Esophagus mucosa (tissue), 1 donor: ENCODE measurements around the gene CCNJL. TPM values are rescaled to one million over a fixed set of nuclear protein-coding genes. Genes with fewer than 3 reads are reported as not detected.

ENCODE experiments used
- ATAC-seq: fragments of 200-7000 bp; cut with Tn5 transposase; one replicate; pipeline ENCODE4 v1.9.1; 2020
- total RNA-seq: library from RNA; stranded (reverse); gene quantifications from one replicate; pipeline ENCODE4 v1.2.4, GENCODE V29; 2023
- donor health status: DM: yes; HTN: yes; CAD: no.

CCNJL gene
- total RNA-seq, 1 donor from 2014 or later = 2.6 TPM

- ATAC-seq = no peak
Measured at GRCh38 chr5:160221082-160221481, 91.3 kb downstream of the CCNJL start.

GRCh38 chr5:160219356-160219755 lies 93.0 kb downstream of the CCNJL start:
- ATAC-seq = no peak

DNA sequence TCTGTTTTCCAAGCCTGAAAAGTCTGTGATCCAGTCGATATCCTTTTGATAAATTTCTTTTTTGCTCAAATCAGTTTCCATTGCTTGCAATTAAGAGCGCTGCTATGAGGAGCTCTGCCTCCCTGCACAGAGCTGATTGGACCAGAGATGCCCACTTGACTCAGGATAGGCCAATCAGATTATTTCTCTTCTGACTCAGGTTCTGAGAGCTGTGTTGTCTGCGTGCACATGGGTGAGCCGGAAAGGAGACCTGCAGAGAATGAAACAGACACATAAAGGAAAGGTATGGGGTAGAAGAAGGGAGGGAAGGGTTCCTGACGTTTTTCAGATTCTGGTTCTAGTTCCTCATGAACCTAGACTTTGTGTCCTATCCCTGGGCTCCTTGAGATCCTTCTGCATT lies 98.8 kb downstream of the CCNJL start:
- ATAC-seq = no peak

DNA sequence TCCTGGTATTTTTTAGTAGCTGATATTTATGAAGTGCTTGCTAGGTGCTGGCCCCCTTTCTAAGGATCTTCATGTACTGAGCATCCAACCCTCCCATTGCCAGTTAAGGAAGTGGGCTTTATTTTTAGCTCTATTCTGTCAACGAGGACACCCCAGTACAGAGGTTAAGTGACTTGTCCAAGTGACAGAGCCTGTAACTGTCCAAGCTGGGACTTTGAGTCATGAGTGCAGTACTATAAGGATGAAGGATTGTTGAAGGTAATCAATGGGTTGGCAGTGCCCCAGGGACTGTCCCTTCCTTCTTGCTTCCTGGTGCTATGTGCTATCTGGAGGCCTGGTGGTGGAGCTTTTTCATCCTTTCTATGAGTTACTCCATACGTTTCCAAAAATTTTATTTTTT lies 101.0 kb downstream of the CCNJL start:
- ATAC-seq = no peak

DNA sequence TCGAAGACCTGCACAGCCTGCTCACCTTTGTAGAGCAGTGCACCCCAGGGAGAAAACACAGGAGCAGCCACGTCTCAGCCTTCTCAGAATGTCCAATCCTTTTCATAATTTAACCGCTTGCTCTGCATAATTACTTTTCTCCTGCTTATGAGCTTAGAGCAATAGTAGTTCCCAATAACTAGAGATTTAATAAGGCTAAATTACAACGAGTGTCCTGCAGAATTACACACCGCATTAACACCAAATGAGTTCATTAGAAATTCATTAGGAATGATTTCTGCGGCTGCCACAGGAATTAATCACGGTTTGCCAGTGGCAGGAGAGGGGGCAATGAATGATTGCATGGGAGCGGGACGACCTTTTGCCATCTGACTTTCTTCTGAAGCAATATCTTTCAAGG lies 101.8 kb downstream of the CCNJL start:
- no peak for ATAC-seq

DNA sequence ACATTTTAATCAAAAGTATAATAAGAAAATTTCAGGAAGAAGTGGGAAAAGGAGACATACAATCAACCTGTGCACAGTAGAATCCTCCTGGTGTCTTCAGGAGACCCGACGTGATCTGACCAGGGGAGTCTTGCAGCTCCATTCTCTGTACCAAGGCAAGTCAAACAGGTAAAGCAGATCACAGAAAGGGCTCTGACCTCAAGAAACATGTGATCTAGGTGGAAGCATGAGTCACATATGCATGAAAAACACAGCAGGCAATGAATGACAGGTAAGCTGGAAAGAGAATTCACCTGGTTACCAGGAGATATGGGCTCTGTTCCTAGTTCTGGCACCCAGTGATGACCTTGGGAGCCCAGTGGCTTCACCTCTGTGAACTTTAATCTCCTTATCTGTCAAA lies 102.4 kb downstream of the CCNJL start:
- ATAC-seq = peak; percentile 97

- no peak for ATAC-seq
Measured at GRCh38 chr5:160207061-160207460, 105.3 kb downstream of the CCNJL start.

Other genes starting within 250 kb of the CCNJL start
- 9.6 TPM for gene PWWP2A, start 193.1 kb downstream of the CCNJL start, total RNA-seq
- 3.1 TPM for gene FABP6, start 83.1 kb downstream of the CCNJL start, total RNA-seq
- 0.20 TPM for gene C1QTNF2, start 58.1 kb upstream of the CCNJL start, total RNA-seq
- gene FAM200C, start 87.5 kb upstream of the CCNJL start, total RNA-seq = 0.76 TPM
- gene SLU7, start 106.5 kb upstream of the CCNJL start, total RNA-seq = 23.8 TPM
- 74.7 TPM for gene PTTG1, start 109.3 kb upstream of the CCNJL start, total RNA-seq